MCF 10A (cell line): ENCODE results near the gene SHANK1. TPM values are rescaled to one million over a fixed set of nuclear protein-coding genes. Genes with fewer than 3 reads are reported as not detected.

Experiments used
- BruUV-seq: library from RNA; stranded (reverse); fragments of 400-500 nt; replicated peaks from 2 replicates; lab custom pipeline; 2021; lab: Mats Ljungman, UMichigan
- CTCF ChIA-PET: fragments of 300-600 bp; sonication (Branson Sonifier 250); formaldehyde crosslinking; extraction: SDS; loops from one replicate; lab custom pipeline; 2021; ENCODE audit warnings: antibody characterized with exemption, inconsistent platforms; lab: Yijun Ruan, JAX
- POLR2A ChIA-PET: fragments of 300-600, 350-650 bp; sonication (Branson Sonifier 250); formaldehyde crosslinking; extraction: SDS; loops from one replicate; lab custom pipeline; 2020; ENCODE audit warnings: antibody characterized with exemption, inconsistent platforms; lab: Yijun Ruan, JAX
- DNase-seq: peaks from one replicate; pipeline ENCODE4 v3.0.0-alpha.2; 2018; ENCODE audit not compliant: unreplicated experiment
- H3K27ac Mint-ChIP-seq: one replicate; pipeline ENCODE4 v1.8.0; 2022; ENCODE audit warnings: mild to moderate bottlenecking, low read depth, mixed read lengths; ENCODE audit not compliant: unreplicated experiment
- H3K27me3 Mint-ChIP-seq: one replicate; pipeline ENCODE4 v1.8.0; 2022; ENCODE audit warnings: mixed read lengths; ENCODE audit not compliant: insufficient read depth, unreplicated experiment
- H3K36me3 Mint-ChIP-seq: one replicate; pipeline ENCODE4 v1.8.0; 2022; ENCODE audit warnings: mild to moderate bottlenecking, moderate library complexity, mixed read lengths; ENCODE audit not compliant: insufficient read depth, unreplicated experiment
- H3K4me1 Mint-ChIP-seq: one replicate; pipeline ENCODE4 v1.8.0; 2022; ENCODE audit warnings: mixed read lengths; ENCODE audit not compliant: insufficient read depth, unreplicated experiment
- H3K4me3 Mint-ChIP-seq: one replicate; pipeline ENCODE4 v1.8.0; 2022; ENCODE audit warnings: mild to moderate bottlenecking, moderate library complexity, mixed read lengths; ENCODE audit not compliant: unreplicated experiment
- H3K9me3 Mint-ChIP-seq: one replicate; pipeline ENCODE4 v1.8.0; 2022; ENCODE audit warnings: mixed read lengths; ENCODE audit not compliant: unreplicated experiment
- CTCF ChIP-seq: fragments of 200-600 bp; IDR thresholded peaks from one replicate; pipeline ENCODE4 v1.8.0; 2022; ENCODE audit warnings: antibody characterized with exemption, mild to moderate bottlenecking; ENCODE audit not compliant: unreplicated experiment
- intact Hi-C: fragments of 100-400 bp; cut with micrococcal nuclease; formaldehyde crosslinking; loops from 2 replicates; pipeline ENCODE4 v1.14.1; 2022
- total RNA-seq: library from RNA; stranded (reverse); gene quantifications from 2 replicates; pipeline ENCODE4 v1.2.3, GENCODE V29; 2022

Gene SHANK1
- total RNA-seq, 1 experiment from 2014 or later: 0.44 TPM

GRCh38 chr19:50652722-50653121 is 66.9 kb downstream of the SHANK1 start:
- no peak for TF ChIP-seq CTCF
- H3K36me3 Mint-ChIP-seq: no peaks in the 10 kb centered on the region

GRCh38 chr19:50651174-50651573 is 68.4 kb downstream of the SHANK1 start:
- ChIA-PET CTCF (interaction anchor here (0.6 kb wide), 1 partner anchor 952 kb away, joined by 3 read pairs; no protein-coding TSS in a partner anchor), POLR2A (no interaction called here)
- no TSS peak for BruUV-seq
- TF ChIP-seq CTCF: no peak
- intact Hi-C loops: no loop called here
- Mint-ChIP-seq H3K27me3 (peaks cover 21% of the 10 kb centered on the region), H3K4me3 (no peak overlapping the region), H3K36me3 (no peaks in the 10 kb centered on the region), H3K4me1 (no peaks in the 10 kb centered on the region), H3K27ac (no peak overlapping the region), H3K9me3 (peaks cover 20% of the 10 kb centered on the region)
- no peak for DNase-seq

More at GRCh38 chr19:50652722-50653121, 66.9 kb downstream of the SHANK1 start:
- H3K27me3 Mint-ChIP-seq: peaks cover 21% of the 10 kb centered on the region
- no peak for DNase-seq
- intact Hi-C loops: no loop called here
- CTCF ChIA-PET: no interaction called here
- H3K27ac Mint-ChIP-seq: no peak overlapping the region
- H3K4me1 Mint-ChIP-seq: no peaks in the 10 kb centered on the region
- peaks cover 24% of the 10 kb centered on the region for H3K9me3 Mint-ChIP-seq
- H3K4me3 Mint-ChIP-seq: no peak overlapping the region
- BruUV-seq: no TSS peak
- POLR2A ChIA-PET: no interaction called here

GRCh38 chr19:50649433-50650391 is 69.9 kb downstream of the SHANK1 start, which contains the start of gene C19orf81:
TSS of gene C19orf81 (plus strand) at chr19:50649445. CDS start at chr19:50649445, 0 bp downstream.
- intact Hi-C loops: no loop called here
- CTCF ChIA-PET: no interaction called here
- no peak within 1 kb of the TSS for H3K27ac Mint-ChIP-seq
- POLR2A ChIA-PET: no interaction called here
- no peaks in the 10 kb centered on the region for H3K4me1 Mint-ChIP-seq
- no peaks in the 10 kb centered on the region for H3K36me3 Mint-ChIP-seq
- H3K9me3 Mint-ChIP-seq: peaks cover 14% of the 10 kb centered on the region
- BruUV-seq: no TSS peak
- peak; percentile 11 for DNase-seq
- no peak for TF ChIP-seq CTCF
- peaks cover 12% of the 10 kb centered on the region for H3K27me3 Mint-ChIP-seq
- H3K4me3 Mint-ChIP-seq: no peak within 1 kb of the TSS

GRCh38 chr19:50648659-50649058 is 70.9 kb downstream of the SHANK1 start:
- no peak for DNase-seq
- peaks cover 8% of the 10 kb centered on the region for H3K9me3 Mint-ChIP-seq
- H3K27ac Mint-ChIP-seq: no peak overlapping the region
- no peak overlapping the region for H3K4me3 Mint-ChIP-seq
- H3K4me1 Mint-ChIP-seq: no peaks in the 10 kb centered on the region
- ChIA-PET POLR2A (no interaction called here), CTCF (no interaction called here)
- intact Hi-C loops: no loop called here
- no peak for TF ChIP-seq CTCF
- BruUV-seq: no TSS peak
- H3K36me3 Mint-ChIP-seq: no peaks in the 10 kb centered on the region
- peaks cover 1% of the 10 kb centered on the region for H3K27me3 Mint-ChIP-seq
